Measurements from ENCODE around the gene VTI1B.

DNA sequence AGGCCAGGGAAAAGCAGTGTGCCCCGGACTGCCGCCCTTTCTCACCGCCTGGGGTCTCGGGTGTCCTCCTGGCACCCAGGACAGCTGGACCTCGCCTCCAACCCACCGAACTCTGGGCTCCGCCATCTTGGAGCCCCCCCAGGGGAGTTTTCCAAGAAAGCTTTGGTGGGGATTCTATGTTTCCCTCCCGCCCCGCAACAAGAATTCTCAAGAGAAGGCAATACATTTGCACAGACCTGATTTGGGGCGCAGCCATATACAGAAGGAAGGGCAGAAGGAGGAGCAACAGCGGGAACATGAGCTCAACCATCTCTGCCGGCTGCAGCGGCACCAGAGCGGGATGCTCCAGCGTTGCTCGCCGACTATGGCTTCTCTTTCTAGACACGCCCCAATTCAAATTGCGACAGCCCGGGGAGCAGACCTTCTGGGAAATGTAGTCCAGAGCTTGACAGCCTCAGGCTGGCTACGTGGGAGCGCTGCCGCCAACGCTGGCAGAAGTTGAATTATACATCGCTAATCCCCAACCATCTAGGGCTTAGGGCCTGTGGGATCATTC lies 21.0 kb upstream of the VTI1B start, which contains the start of gene RDH11:
- TF ChIP-seq, protein P1, sequence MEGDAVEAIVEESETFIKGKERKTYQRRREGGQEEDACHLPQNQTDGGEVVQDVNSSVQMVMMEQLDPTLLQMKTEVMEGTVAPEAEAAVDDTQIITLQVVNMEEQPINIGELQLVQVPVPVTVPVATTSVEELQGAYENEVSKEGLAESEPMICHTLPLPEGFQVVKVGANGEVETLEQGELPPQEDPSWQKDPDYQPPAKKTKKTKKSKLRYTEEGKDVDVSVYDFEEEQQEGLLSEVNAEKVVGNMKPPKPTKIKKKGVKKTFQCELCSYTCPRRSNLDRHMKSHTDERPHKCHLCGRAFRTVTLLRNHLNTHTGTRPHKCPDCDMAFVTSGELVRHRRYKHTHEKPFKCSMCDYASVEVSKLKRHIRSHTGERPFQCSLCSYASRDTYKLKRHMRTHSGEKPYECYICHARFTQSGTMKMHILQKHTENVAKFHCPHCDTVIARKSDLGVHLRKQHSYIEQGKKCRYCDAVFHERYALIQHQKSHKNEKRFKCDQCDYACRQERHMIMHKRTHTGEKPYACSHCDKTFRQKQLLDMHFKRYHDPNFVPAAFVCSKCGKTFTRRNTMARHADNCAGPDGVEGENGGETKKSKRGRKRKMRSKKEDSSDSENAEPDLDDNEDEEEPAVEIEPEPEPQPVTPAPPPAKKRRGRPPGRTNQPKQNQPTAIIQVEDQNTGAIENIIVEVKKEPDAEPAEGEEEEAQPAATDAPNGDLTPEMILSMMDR (IDR thresholded peaks at IDR 0.05) = no peak
- TF ChIP-seq POLR2AphosphoS5 (IDR thresholded peaks at IDR 0.05) = peak in 2 of 3 donors; percentile 41 to 71
